Ovary (tissue), 9 donors: ENCODE results near the gene LYRM9. TPM values are rescaled to one million over a fixed set of nuclear protein-coding genes. Genes with fewer than 3 reads are reported as not detected.

Experiments used
- DNase-seq, 5 donors: peaks; one replicate each; pipeline ENCODE4 v3.0.0-alpha.2; 2019 to 2020
- H3K27ac ChIP-seq, 2 donors: fragments of 200-600 bp; one replicate each; pipeline versions ENCODE4 v1.5.1 to v1.8.0; 2019 to 2022
- H3K27me3 ChIP-seq: fragments of 200-600 bp; one replicate; pipeline ENCODE4 v1.8.0; 2022
- H3K36me3 ChIP-seq: fragments of 200-600 bp; sonication (generic); one replicate; pipeline ENCODE4 v1.5.1; 2019
- H3K4me1 ChIP-seq: one replicate; pipeline ENCODE4 v1.8.1; 2013; ENCODE audit warnings: mild to moderate bottlenecking, moderate library complexity; ENCODE audit not compliant: insufficient read depth
- H3K4me3 ChIP-seq: fragments of 200-600 bp; sonication (generic); one replicate; pipeline ENCODE4 v1.5.1; 2017
- H3K9me3 ChIP-seq, 2 donors: fragments of 200-600 bp in 1 of 2; sonication (generic) in 1 of 2; one replicate each; pipeline versions ENCODE4 v1.5.1 to v1.8.1; 2013 to 2019; ENCODE audit warnings: mild to moderate bottlenecking in 1 of 2, moderate library complexity in 1 of 2
- CTCF ChIP-seq, 3 donors: fragments of 450-650 bp in 2 of 3; fragments of 200-600 bp in 1 of 3; IDR thresholded peaks; one replicate each; pipeline versions ENCODE4 v1.5.1 to v1.8.0; 2016 to 2022; ENCODE audit warnings: antibody characterized with exemption in 3 of 3, mild to moderate bottlenecking in 1 of 3
- EP300 ChIP-seq: sonication (generic); formaldehyde crosslinking; IDR thresholded peaks from one replicate; pipeline ENCODE4 v1.6.1; 2017; ENCODE audit warnings: antibody characterized with exemption
- POLR2A ChIP-seq: fragments of 450-650 bp; IDR thresholded peaks from one replicate; pipeline ENCODE4 v1.6.1; 2017; ENCODE audit warnings: antibody characterized with exemption, mild to moderate bottlenecking, moderate library complexity
- WGBS, 3 donors: extraction: QIAGEN DNeasy Blood & Tissue Kit in 1 of 3; methylation state at CpG; one replicate each; pipeline versions ENCODE4 v1.1.5 to v1.1.7; 2013 to 2017; 5-methylcytosine and 5-hydroxymethylcytosine counted together
- intact Hi-C, 4 donors: fragments of 100-400 bp; cut with DNase I; formaldehyde crosslinking; loops; one replicate each; pipeline versions ENCODE4 v1.11.0 to v1.15.1; 2022 to 2023
- polyA plus RNA-seq, 2 donors: library from polyadenylated mRNA; stranded (reverse); fragments of 200-250 nt in 1 of 2; fragments of 350-450 nt in 1 of 2; fragmentation: Illumina TruSeq in 1 of 2; extraction: RNeasy Lipid Tissue Mini Kit (QIAGEN cat#74804) in 1 of 2; gene quantifications; one replicate each; pipeline ENCODE4 v1.2.3, GENCODE V29; 2013 to 2014
- total RNA-seq, 7 donors: library from RNA; depleted of rRNA in 2 of 7; stranded (reverse); fragments of >200 nt in 2 of 7; fragmentation: NEBNext Ultra II Directional in 3 of 7; extraction: Animal tissue kit (Norgen Biotek cat#: 25700) in 3 of 7; gene quantifications; one replicate each; pipeline versions ENCODE4 v1.1.0 to v1.2.4, GENCODE V29; 2016 to 2023
- donor health status: DM: no; HTN: no; CAD: no; lungs with moderate emphysema.
- donor health status: DM: no; HTN: no; CAD: no.
- donor health status: Bipolar disorder and iron deficiency.
- donor health status: DM: yes; HTN: yes; CAD: no.
- donor health status: DM: no; HTN: no; CAD: no.
- donor health status: DM: yes; HTN: yes; CAD: no.

LYRM9 gene
- total and polyA plus RNA-seq, 9 donors = 17.5 to 39.8 (median 20.5) TPM

GRCh38 chr17:27868565-27868964 lies 24.6 kb downstream of the LYRM9 start:
- intact Hi-C loops = no loop called here

GRCh38 chr17:27862840-27863239 lies 30.3 kb downstream of the LYRM9 start:
- Histone ChIP-seq H3K4me3 (no peak overlapping the region), H3K4me1 (no peaks in the 10 kb centered on the region), H3K36me3 (no peaks in the 10 kb centered on the region), H3K27ac (no peak overlapping the region), H3K9me3 (no peaks in the 10 kb centered on the region), H3K27me3 (no peaks in the 10 kb centered on the region)
- intact Hi-C loops = no loop called here
- 80 to 86% (median 85%) methylated on average over 4 of the region's 4 CpGs for WGBS, 3 donors
- DNase-seq = no peak
- no peak for TF ChIP-seq CTCF (IDR thresholded peaks at IDR 0.05)
- TF ChIP-seq EP300 = no peak
- TF ChIP-seq POLR2A = no peak

More at GRCh38 chr17:27868565-27868964, 24.6 kb downstream of the LYRM9 start:
- Histone ChIP-seq H3K27me3 (no peaks in the 10 kb centered on the region), H3K36me3 (no peaks in the 10 kb centered on the region), H3K27ac (no peak overlapping the region), H3K9me3 (no peaks in the 10 kb centered on the region), H3K4me1 (no peaks in the 10 kb centered on the region), H3K4me3 (no peak overlapping the region)
- no peak for DNase-seq
- WGBS, 3 donors = 86 to 87% (median 87%) methylated on average over 8 of the region's 8 CpGs
- TF ChIP-seq EP300 (no peak), POLR2A (no peak), CTCF (IDR thresholded peaks at IDR 0.05) (no peak)

- no peaks in the 10 kb centered on the region for H3K27me3 ChIP-seq
- TF ChIP-seq POLR2A = no peak
- TF ChIP-seq EP300 = no peak
- no peak for TF ChIP-seq CTCF (IDR thresholded peaks at IDR 0.05)
- H3K27ac ChIP-seq = no peak overlapping the region
- no peak overlapping the region for H3K4me3 ChIP-seq
- H3K4me1 ChIP-seq = no peaks in the 10 kb centered on the region
- intact Hi-C loops = no loop called here
- no peak for DNase-seq
- no peaks in the 10 kb centered on the region for H3K9me3 ChIP-seq
- H3K36me3 ChIP-seq = no peaks in the 10 kb centered on the region
- 93 to 94% (median 93%) methylated on average over 4 of the region's 4 CpGs for WGBS, 3 donors
Measured at GRCh38 chr17:27862004-27862403, 31.2 kb downstream of the LYRM9 start.

GRCh38 chr17:27860971-27861664 lies 32.0 kb downstream of the LYRM9 start:
- 89 to 95% (median 90%) methylated on average over 3 of the region's 3 CpGs for WGBS, 3 donors
- no peak overlapping the region for H3K4me3 ChIP-seq
- no peaks in the 10 kb centered on the region for H3K27me3 ChIP-seq
- no peak overlapping the region for H3K27ac ChIP-seq
- H3K9me3 ChIP-seq = no peaks in the 10 kb centered on the region
- H3K4me1 ChIP-seq = no peaks in the 10 kb centered on the region
- DNase-seq = no peak
- intact Hi-C loops = no loop called here
- no peaks in the 10 kb centered on the region for H3K36me3 ChIP-seq
- TF ChIP-seq EP300 (no peak), POLR2A (no peak), CTCF (IDR thresholded peaks at IDR 0.05) (no peak)
